GM12865 (cell line): ENCODE measurements around the gene BIVM.

ENCODE experiments used
- DNase-seq: peaks from one replicate; pipeline ENCODE4 v3.0.0; 2010; ENCODE audit warnings: low read depth
- H3K4me3 ChIP-seq: 2 replicates; pipeline ENCODE4 v1.5.1; 2011; ENCODE audit warnings: mild to moderate bottlenecking, low read depth, low read length, control low read depth
- TF ChIP-seq, protein P1 (sequence below): IDR thresholded peaks from 2 replicates; pipeline ENCODE4 v1.5.1; 2011; ENCODE audit warnings: low read length, control low read depth, low read depth, inconsistent platforms; ENCODE audit not compliant: insufficient read depth; ENCODE audit errors: missing control alignments

BIVM gene

DNA sequence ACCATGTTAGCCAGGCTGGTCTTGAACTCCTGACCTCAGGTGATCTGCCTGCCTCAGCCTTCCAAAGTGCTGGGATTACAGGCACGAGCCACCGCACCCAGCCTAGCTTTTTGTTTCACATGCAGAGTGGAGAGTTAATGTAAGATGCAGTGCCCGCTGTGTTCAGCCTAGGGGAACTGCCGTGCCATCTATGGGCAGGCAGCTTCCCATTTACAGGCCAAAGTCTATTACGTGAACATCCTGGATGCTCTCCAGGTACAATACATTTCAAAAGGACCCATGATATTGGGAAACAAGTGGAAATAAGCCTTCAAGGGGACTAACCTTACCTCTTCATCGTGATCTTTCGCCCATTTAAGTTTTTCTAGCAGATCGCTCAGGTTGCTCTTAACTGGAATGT is 10.2 kb upstream of the BIVM start:
- H3K4me3 ChIP-seq = no peak overlapping the region
- TF ChIP-seq, protein P1, sequence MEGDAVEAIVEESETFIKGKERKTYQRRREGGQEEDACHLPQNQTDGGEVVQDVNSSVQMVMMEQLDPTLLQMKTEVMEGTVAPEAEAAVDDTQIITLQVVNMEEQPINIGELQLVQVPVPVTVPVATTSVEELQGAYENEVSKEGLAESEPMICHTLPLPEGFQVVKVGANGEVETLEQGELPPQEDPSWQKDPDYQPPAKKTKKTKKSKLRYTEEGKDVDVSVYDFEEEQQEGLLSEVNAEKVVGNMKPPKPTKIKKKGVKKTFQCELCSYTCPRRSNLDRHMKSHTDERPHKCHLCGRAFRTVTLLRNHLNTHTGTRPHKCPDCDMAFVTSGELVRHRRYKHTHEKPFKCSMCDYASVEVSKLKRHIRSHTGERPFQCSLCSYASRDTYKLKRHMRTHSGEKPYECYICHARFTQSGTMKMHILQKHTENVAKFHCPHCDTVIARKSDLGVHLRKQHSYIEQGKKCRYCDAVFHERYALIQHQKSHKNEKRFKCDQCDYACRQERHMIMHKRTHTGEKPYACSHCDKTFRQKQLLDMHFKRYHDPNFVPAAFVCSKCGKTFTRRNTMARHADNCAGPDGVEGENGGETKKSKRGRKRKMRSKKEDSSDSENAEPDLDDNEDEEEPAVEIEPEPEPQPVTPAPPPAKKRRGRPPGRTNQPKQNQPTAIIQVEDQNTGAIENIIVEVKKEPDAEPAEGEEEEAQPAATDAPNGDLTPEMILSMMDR = no peak
- DNase-seq = no peak

DNA sequence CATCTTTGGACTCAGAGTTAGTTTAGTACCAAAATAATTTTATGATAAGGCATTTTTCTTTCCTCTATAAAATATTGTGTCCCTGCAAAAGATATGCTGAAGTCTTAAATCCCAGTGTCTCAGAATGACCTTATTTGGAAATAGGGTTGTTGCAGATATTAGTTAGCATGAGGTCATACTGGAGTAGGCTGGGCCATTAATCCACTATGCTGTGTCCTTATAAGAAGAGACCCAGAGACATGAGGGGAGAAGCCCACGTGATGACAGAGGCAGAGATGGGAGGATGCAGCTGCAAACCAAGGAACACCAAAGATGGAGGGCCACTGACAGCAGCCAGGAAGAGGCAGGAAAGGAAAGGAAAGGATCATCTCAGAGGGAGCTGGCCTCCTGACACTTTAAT is 6.5 kb upstream of the BIVM start:
- no peak for DNase-seq
- TF ChIP-seq, protein P1 = no peak
- no peak overlapping the region for H3K4me3 ChIP-seq

DNA sequence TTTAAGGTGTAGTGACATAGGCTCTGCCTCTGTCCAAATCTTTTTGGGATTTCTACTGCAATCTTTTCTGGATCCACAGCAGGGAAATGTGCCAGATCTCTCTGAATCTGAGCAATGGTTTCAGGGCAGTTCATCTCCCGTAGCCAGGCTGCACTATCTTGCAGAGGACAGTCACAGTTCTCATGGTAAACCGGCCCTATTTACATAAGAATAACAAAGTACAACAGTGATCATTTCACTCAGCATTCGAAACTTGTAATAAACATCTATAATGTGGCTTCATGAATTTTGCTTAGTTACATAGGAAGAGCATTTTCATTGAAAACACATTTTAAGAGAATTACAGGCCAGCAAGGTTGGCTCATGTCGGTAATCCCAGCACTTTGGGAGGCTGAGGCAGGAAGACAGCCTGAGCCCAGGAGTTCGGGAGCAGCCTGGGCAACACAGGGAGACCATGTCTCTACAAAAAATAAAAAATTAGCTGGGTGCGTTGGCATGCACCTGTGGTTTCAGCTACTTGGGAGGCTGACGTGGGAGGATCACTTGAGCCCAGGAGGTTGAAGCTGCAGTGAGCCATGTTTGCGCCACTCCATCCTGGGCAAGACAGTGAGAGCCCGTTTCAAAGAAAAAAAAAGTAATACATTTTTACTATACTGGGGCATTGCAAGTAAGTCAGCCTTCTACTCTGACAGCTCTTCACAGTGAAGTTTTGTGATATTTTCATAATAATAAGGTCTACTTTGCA is 5.1 kb upstream of the BIVM start:
- TF ChIP-seq, protein P1 = no peak
- H3K4me3 ChIP-seq = no peak overlapping the region
- no peak for DNase-seq

DNA sequence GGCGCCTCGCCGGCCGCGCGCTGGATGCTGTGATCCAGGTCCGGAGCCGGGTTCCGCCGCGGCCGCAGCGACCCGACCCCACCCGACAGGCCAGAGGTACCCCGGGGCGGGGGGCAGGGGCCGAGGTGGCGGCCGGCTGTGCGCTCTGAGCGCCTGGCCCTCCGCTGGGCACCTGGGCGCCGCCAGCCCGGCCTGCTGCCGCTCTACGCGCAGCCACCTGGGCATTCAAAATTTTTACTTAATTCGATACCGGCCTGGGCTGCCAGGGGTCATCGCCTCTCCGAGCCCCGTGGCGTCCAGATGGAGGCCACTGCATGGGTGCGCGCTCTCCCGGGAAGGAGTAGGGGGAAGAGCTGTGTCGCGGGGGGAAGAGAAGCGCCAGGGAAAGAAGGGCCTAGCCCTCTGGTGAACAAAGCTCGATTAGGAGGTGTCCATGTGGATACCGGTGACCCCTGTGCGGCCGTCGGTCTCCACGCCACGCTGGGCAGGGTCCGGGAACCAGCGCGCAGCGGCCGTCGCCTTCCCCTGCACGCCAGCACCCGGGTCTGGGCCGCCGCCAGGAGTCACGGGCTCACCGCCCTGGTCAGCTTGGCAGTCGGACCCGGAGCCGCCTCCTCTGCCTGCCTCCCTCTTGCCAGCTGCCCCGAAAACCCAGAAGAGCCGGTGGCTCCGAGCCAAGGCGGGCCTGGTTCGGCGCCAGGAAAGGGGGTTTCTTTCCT is 666 bp downstream of the BIVM start:
- H3K4me3 ChIP-seq = peak overlapping the region; percentile 86
- TF ChIP-seq, protein P1 = no peak
- DNase-seq = peak; percentile 8

DNA sequence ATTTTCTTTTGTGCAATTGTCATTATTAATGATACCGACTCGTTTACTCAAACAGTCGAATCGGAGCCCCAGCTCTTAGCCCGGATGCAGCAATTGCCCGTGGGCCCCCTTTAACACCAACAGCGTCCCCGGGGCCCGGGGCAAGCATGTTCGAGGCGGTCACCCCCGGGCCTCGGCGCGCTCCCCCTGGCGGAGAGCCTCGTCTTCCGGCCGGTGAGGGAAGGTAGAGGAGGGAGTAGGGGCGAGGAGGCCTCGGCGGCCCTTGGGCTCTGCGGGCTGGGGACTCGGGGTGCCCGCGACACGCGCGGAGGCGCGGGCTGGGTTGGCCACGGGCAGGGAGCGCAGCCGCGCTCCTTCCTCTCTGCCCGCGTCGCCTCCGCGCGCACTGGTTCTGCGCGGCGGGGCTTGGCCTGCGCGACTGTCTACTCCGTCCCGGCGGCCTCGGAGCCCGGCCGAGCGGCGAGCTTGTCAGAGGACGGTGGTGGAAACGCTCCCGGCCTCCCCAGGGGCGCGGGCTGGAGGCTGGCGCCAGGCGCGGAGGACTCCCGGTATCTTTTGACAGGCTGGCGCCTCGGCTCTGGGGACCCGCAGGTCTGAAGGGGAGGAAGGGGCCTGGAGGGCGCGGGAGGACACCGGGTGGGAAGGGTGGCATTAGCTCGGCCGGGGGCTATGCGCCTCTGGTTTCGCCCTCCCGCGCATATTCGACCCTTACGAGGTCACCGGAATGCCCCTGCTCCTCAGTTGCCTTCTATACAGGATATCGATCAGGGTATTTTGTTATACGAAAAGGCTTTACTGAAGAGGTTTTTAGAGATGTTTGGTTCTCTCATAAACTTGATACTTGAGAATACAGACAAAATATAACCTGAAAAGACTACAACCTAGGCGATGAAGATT is 1.5 kb downstream of the BIVM start:
- TF ChIP-seq, protein P1 = peak; percentile 83
- peak overlapping the region; percentile 86 for H3K4me3 ChIP-seq
- DNase-seq = peak; percentile 90

DNA sequence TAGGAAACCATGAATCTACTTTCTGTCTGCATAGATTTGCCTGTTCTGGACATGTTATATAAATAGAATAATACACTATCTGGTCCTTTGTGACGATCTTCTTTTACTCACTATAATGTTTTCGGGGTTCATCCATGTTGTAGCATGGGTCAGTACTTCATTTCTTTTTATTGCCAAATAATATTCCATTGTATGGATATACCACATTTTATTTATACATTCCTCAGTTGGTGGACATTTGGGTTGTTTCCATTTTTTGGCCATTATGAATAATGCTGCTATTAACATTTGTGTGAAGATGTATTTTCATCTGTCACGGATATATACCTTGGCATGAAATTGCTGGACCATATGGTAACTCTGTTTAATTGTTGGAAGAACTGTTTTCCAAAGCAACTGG is 6.8 kb downstream of the BIVM start:
- H3K4me3 ChIP-seq = no peak overlapping the region
- no peak for DNase-seq
- TF ChIP-seq, protein P1 = no peak
